ENCODE data around the gene COL27A1. TPM values are rescaled to one million over a fixed set of nuclear protein-coding genes. Genes with fewer than 3 reads are reported as not detected.

COL27A1 gene
- total RNA-seq, 1 donor from 2014 or later: 0.33 TPM

GRCh38 chr9:114200721-114201300, 45.5 kb downstream of the COL27A1 start:
- Mint-ChIP-seq H3K9me3 (no peaks in the 10 kb centered on the region), H3K4me3 (no peak overlapping the region), H3K27me3 (no peaks in the 10 kb centered on the region), H3K36me3 (ENCODE audit: low read depth) (no peaks in the 10 kb centered on the region), H3K27ac (no peak overlapping the region), H3K4me1 (no peaks in the 10 kb centered on the region)
- POLR2A ChIA-PET: no interaction called here
- no peak for TF ChIP-seq CTCF (IDR thresholded peaks at IDR 0.05)
- intact Hi-C loops (cut with micrococcal nuclease): no loop called here
- CTCF ChIA-PET: no interaction called here
- DNase-seq (no peak), ATAC-seq (ENCODE audit: low read depth) (no peak)

- POLR2A ChIA-PET: no interaction called here
- no peak for TF ChIP-seq CTCF (IDR thresholded peaks at IDR 0.05)
- CTCF ChIA-PET: no interaction called here
- ATAC-seq (ENCODE audit: low read depth): no peak
- H3K27ac Mint-ChIP-seq: no peak overlapping the region
- no peaks in the 10 kb centered on the region for H3K4me1 Mint-ChIP-seq
- no peaks in the 10 kb centered on the region for H3K9me3 Mint-ChIP-seq
- no peaks in the 10 kb centered on the region for H3K27me3 Mint-ChIP-seq
- H3K4me3 Mint-ChIP-seq: no peak overlapping the region
- no peak for DNase-seq
- intact Hi-C loops (cut with micrococcal nuclease): no loop called here
- H3K36me3 Mint-ChIP-seq (ENCODE audit: low read depth): no peaks in the 10 kb centered on the region
Observed at GRCh38 chr9:114202396-114202795, 47.1 kb downstream of the COL27A1 start.

GRCh38 chr9:114202849-114203248, 47.5 kb downstream of the COL27A1 start:
- CTCF ChIA-PET: no interaction called here
- no peak overlapping the region for H3K27ac Mint-ChIP-seq
- H3K4me3 Mint-ChIP-seq: no peak overlapping the region
- no peaks in the 10 kb centered on the region for H3K9me3 Mint-ChIP-seq
- POLR2A ChIA-PET: no interaction called here
- no peak for TF ChIP-seq CTCF (IDR thresholded peaks at IDR 0.05)
- no peaks in the 10 kb centered on the region for H3K4me1 Mint-ChIP-seq
- H3K36me3 Mint-ChIP-seq (ENCODE audit: low read depth): no peaks in the 10 kb centered on the region
- ATAC-seq (ENCODE audit: low read depth) (no peak), DNase-seq (no peak)
- intact Hi-C loops (cut with micrococcal nuclease): no loop called here
- no peaks in the 10 kb centered on the region for H3K27me3 Mint-ChIP-seq

GRCh38 chr9:114203410-114204140, 48.2 kb downstream of the COL27A1 start:
- Mint-ChIP-seq H3K9me3 (no peaks in the 10 kb centered on the region), H3K36me3 (ENCODE audit: low read depth) (no peaks in the 10 kb centered on the region), H3K4me1 (no peaks in the 10 kb centered on the region), H3K27me3 (no peaks in the 10 kb centered on the region), H3K4me3 (no peak overlapping the region), H3K27ac (no peak overlapping the region)
- TF ChIP-seq CTCF (IDR thresholded peaks at IDR 0.05): no peak
- ChIA-PET POLR2A (no interaction called here), CTCF (no interaction called here)
- DNase-seq (no peak), ATAC-seq (ENCODE audit: low read depth) (no peak)
- intact Hi-C loops (cut with micrococcal nuclease): no loop called here

GRCh38 chr9:114204265-114204664, 48.9 kb downstream of the COL27A1 start:
- intact Hi-C loops (cut with micrococcal nuclease): no loop called here
- Mint-ChIP-seq H3K4me3 (no peak overlapping the region), H3K27me3 (no peaks in the 10 kb centered on the region), H3K4me1 (no peaks in the 10 kb centered on the region), H3K27ac (no peak overlapping the region), H3K36me3 (ENCODE audit: low read depth) (no peaks in the 10 kb centered on the region), H3K9me3 (no peaks in the 10 kb centered on the region)
- ChIA-PET POLR2A (no interaction called here), CTCF (no interaction called here)
- TF ChIP-seq CTCF (IDR thresholded peaks at IDR 0.05): no peak
- ATAC-seq (ENCODE audit: low read depth) (no peak), DNase-seq (no peak)

Data from activated B cell treated with CpG ODN at 0.5 μM for 24 hours (primary cell).